ENCODE measurements around the gene SH2D5. TPM values are rescaled to one million over a fixed set of nuclear protein-coding genes. Genes with fewer than 3 reads are reported as not detected.

The SH2D5 gene
- total RNA-seq, result 1 to 10 TPM in 1 of 2 donors, not detected in 1; 2.2 TPM

DNA sequence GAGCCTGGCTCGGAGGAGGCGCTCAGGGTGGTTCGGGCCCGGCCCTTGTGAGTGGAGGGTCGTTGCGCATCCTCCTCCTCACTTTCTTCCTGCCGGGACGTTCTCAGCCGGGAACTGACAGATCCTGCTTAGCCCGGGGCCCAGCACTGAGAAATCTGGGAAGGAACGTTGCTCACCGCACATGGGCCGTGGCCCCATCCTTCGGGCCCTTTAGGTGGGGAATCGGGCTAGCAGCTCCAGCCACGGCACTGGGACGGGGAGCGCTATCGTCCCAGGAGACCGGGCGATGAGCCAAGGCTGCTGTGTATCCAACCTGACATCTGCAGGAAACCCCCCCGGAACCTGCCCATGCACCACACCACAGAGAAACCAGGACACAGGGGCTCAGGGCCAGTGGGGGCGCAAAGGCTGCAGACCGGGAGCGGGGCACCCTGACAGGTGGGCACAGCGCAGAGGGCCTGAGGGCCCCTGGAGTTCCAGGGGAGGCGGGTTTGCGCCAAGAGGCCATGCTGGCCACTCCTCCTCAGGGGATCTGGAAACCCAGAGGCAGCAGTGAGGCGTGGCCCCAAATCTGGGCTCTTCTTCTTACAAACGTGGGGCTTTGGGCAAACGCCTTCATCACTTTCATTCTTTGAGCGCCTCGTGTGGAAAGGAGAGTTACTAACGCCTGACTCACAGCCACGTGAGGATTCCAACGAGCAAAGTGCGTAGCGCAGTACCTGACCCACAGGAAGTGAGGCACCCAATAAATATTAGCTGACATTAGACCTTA, at the start of gene SH2D5:
Gene SH2D5 (minus strand): TSS at position 116 of the 772 bp plus-strand sequence. CDS start 4,659 bp downstream, outside the sequence.
- WGBS, result under 1% methylated on average over 36 of the region's 38 CpGs
- intact Hi-C loops (cut with DNase I), result loop anchor here (2.0 to 10.0 kb wide), 2 partner anchors 36 to 52 kb away; partner anchors contain the start of gene HP1BP3
- H3K36me3 ChIP-seq, result no peaks in the 10 kb centered on the region
- H3K27ac ChIP-seq, result peak within 1 kb of the TSS; percentile 56 to 63
- H3K4me1 ChIP-seq (replicated peaks), result no peaks in the 10 kb centered on the region
- peak; percentile 84 for DNase-seq (ENCODE audit: low spot score)
- no peaks in the 10 kb centered on the region for H3K9me3 ChIP-seq
- no peaks in the 10 kb centered on the region for H3K27me3 ChIP-seq (replicated peaks; ENCODE audit: insufficient read depth)
- TF ChIP-seq CTCF (IDR thresholded peaks at IDR 0.05) (peak in 3 of 4 experiments; percentile 13 to 44 (median 43)), POLR2A (IDR thresholded peaks at IDR 0.05) (no peak), POLR2AphosphoS5 (IDR thresholded peaks at IDR 0.05) (peak; percentile 93)
- peak within 1 kb of the TSS; percentile 45 to 64 for H3K4me3 ChIP-seq

DNA sequence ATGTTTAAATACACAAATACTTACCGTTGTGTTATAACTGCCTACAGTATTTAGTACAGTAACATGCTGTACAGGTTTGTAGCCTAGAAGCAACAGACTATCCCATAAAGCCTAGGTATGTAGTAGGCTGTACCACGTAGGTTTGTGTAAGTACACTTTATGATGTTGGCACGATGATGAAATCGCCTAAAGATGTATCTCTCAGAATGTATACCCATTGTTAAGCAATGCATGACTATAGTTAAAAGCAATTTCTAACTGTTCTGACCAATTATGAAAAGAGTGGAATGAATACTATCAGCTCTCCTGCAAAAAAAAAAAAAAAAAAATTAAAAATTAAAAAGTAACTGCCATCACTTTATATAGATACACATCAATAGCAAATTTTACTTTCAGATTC, 43.2 kb upstream of the SH2D5 start:
- H3K36me3 ChIP-seq, result peaks cover 0 to under 1% of the 10 kb centered on the region in 2 donors
- no peaks in the 10 kb centered on the region for H3K9me3 ChIP-seq
- TF ChIP-seq CTCF (IDR thresholded peaks at IDR 0.05) (no peak), POLR2AphosphoS5 (IDR thresholded peaks at IDR 0.05) (no peak), POLR2A (IDR thresholded peaks at IDR 0.05) (no peak)
- H3K27ac ChIP-seq, result no peak overlapping the region
- H3K4me1 ChIP-seq (replicated peaks), result no peaks in the 10 kb centered on the region
- 67% methylated on average over 4 of the region's 4 CpGs for WGBS
- no peak for DNase-seq (ENCODE audit: low spot score)
- no peaks in the 10 kb centered on the region for H3K27me3 ChIP-seq (replicated peaks; ENCODE audit: insufficient read depth)
- intact Hi-C loops (cut with DNase I), result no loop called here
- no peak overlapping the region for H3K4me3 ChIP-seq

- intact Hi-C loops (cut with DNase I), result no loop called here
- no peak for DNase-seq (ENCODE audit: low spot score)
- H3K27me3 ChIP-seq (replicated peaks; ENCODE audit: insufficient read depth), result no peaks in the 10 kb centered on the region
- H3K9me3 ChIP-seq, result no peaks in the 10 kb centered on the region
- no peak overlapping the region for H3K4me3 ChIP-seq
- no peak overlapping the region for H3K27ac ChIP-seq
- peaks cover 4 to 8% of the 10 kb centered on the region in 2 donors for H3K36me3 ChIP-seq
- TF ChIP-seq CTCF (IDR thresholded peaks at IDR 0.05) (no peak), POLR2A (IDR thresholded peaks at IDR 0.05) (no peak), POLR2AphosphoS5 (IDR thresholded peaks at IDR 0.05) (no peak)
- WGBS, result 90% methylated on average over 3 of the region's 3 CpGs
- H3K4me1 ChIP-seq (replicated peaks), result no peaks in the 10 kb centered on the region
Measured at GRCh38 chr1:20771780-20772179, 39.3 kb upstream of the SH2D5 start.

GRCh38 chr1:20770314-20771087, 38.0 kb upstream of the SH2D5 start:
- no peak for TF ChIP-seq POLR2AphosphoS5 (IDR thresholded peaks at IDR 0.05)
- TF ChIP-seq POLR2A (IDR thresholded peaks at IDR 0.05), result no peak
- no peak for TF ChIP-seq CTCF (IDR thresholded peaks at IDR 0.05)
- 96% methylated on average over 6 of the region's 6 CpGs for WGBS
- Histone ChIP-seq H3K27ac (no peak overlapping the region), H3K4me3 (no peak overlapping the region), H3K27me3 (replicated peaks; ENCODE audit: insufficient read depth) (no peaks in the 10 kb centered on the region), H3K4me1 (replicated peaks) (no peaks in the 10 kb centered on the region), H3K36me3 (peaks cover 4 to 10% of the 10 kb centered on the region in 2 donors), H3K9me3 (no peaks in the 10 kb centered on the region)
- intact Hi-C loops (cut with DNase I), result no loop called here
- DNase-seq (ENCODE audit: low spot score), result no peak

Measured in prostate gland (tissue), 2 donors.